GM18499 (cell line): ENCODE results near the gene PACSIN2.
"Not testable (repeated sequence)": the region's sequence is repeated elsewhere in the genome, so short reads cannot be mapped to it uniquely, and the experiment has no call there.

Experiments used
- ATAC-seq: cut with Tn5 transposase; IDR thresholded peaks from one replicate; pipeline ENCODE4 v1.9.1; 2021; ENCODE audit warnings: moderate number of reproducible peaks; ENCODE audit not compliant: insufficient read depth, unreplicated experiment

The PACSIN2 gene

GRCh38 chr22:42971473-42971860 lies 43.5 kb downstream of the PACSIN2 start:
- not testable (repeated sequence) for ATAC-seq

DNA sequence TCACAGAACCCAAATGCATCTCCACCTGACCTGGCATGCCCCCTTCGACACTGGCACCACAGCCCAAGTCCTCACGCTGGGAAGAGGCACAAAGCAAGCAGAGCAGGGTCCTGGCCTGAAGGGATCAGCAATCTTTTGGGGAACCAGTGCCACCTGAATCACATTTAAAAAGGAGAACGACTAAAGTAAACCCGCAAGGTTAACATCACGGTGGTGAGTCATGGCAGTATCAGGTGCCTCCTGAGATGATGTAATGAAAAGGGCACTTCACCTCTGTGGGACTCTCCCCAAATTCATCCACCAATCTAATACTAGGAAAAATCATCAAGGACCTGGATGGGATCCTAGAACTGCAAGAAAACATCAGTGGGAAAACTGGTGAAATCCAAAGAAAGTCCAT lies 44.9 kb downstream of the PACSIN2 start:
- ATAC-seq, result no peak

DNA sequence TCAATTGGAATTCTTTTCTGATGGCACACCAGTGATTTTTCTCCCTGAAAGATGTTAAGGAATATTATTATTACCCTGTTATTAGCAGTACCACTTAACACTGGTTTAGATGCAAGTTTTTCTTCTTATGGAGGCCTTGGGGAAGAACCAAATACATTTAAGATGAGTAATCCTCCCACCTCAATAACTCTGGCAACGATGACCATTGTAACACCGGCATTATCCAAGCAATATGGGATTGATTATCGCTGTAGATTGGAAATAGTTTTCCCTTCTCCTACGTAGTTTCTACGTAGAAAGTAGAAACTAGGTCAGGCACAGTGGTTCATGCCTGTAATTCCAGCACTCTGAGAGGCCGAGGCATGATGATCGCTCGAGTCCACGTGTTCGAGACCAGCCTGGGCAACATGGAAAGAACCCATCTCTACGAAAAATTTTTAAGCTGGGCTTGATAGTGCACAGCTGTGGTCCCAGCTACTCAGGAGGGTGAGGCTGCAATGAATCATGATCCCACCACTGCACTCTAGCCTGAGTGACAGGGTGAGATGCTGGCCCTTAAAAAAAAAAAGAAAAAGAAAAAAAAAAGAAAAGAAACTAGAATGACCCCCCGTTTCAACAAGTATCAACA lies 45.5 kb downstream of the PACSIN2 start:
- ATAC-seq, result no peak

DNA sequence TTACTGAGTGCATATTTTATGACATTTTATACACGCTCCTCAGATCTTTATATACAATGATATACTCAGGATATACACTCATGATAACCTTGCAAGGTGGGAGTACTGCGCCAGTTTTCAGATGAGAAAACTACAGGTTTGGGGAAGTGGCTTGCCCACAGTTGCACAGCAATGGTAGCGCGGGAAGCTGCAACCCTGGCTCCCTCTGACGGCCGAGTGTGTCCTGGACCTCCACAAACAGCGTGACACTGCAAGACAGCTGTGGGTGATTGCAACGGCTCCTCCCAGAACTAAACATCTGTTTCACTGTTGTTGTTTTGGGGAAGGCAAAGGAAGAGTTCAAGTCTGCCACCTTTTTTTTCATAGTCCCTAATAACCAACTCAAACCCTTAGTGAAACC lies 47.0 kb downstream of the PACSIN2 start:
- no peak for ATAC-seq

- ATAC-seq, result no peak
Measured at GRCh38 chr22:42967005-42967404, 47.9 kb downstream of the PACSIN2 start.

GRCh38 chr22:42966497-42966896 lies 48.5 kb downstream of the PACSIN2 start:
- no peak for ATAC-seq

DNA sequence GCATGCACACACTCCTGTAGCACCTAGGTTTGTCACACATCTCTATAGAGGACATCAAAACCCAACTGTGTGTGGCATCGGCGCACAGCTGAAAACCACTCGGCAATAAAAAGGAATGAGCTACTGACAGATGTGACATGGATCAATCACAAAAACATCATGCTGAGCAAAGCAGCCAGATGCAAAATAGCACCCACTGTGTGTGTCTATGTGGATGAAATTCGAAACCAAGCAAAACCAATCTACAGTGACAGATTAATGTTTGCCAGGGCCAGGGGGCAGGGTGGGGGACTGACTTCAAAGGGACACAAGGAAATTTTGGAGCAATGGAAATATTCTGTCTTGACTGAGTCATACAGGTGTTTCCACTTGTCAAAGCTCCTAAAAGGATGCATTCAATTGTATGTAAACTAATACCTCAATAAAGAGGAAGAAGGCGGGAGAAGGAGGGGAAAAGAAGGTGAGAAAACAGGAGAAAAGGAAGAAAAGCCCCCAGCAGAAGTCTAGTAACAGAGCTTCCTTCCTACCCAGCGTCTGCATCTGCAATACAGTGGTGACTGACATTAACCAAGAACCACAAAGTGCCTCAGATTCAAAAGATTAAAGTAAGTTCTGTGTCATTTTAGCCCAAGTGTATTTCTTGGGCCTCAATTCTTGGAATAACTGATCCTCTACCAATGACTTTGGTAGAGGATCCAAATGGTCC lies 49.8 kb downstream of the PACSIN2 start:
- ATAC-seq, result no peak

GRCh38 chr22:42963231-42963595 lies 51.7 kb downstream of the PACSIN2 start:
- no peak for ATAC-seq

DNA sequence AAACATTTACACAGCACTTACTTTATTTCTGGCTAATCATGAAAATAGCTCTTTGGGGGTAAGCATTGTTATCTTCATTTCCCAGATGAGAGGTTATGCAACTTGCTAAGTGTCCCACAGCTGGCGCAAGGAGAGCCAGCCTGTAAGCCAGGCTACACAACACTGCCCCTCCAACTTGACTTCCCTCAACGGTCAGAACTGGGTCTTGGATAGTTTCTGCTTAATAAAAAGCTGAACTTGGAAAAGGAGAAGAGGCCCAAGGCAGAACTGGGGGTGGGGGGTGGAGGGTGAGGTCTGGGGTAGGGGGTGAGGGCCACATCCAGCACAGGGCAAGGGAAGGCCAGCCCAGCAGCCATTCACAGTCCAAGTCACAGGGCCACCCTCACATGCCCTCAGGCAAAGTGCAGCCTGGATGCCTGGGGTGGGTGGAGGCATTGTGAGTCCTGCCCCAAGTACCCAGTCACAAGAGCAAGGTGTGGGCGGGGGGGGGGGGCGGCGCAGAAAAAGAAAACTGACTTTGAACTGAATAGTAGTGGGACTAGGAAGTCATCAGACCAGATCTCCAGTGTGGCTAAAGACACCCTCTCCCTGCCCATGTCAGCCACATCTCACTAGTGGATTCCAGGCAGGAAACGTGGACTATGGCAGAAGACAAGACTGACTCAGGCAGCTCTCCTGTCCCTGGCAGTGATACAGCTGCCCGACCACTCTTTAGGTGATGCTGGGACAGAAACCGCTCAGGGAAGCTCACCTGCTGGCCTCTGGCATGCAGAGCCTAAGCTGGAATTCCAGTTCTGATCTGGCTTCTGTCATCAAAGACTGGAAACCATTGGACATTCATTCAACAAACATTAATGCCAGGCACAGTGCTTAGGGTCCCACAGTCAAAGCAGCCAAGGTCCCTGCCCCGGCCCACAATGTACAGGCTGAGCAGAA lies 52.4 kb downstream of the PACSIN2 start:
- ATAC-seq, result no peak

- ATAC-seq, result no peak
Measured at GRCh38 chr22:42961810-42962209, 53.1 kb downstream of the PACSIN2 start.

DNA sequence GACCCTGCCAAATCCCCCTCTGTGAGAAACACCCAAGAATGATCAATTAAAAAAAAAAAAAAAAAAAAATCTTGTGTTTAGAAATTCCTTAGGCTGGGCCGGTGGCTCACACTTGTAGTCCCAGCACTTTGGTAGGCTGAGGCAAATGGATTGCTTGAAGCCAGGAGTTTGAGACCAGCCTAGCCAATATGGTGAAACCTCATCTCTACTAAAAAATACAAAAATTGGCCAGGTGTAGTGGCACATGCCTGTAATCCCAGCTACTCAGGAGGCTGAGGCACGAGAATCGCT lies 53.6 kb downstream of the PACSIN2 start:
- not testable (repeated sequence) for ATAC-seq

DNA sequence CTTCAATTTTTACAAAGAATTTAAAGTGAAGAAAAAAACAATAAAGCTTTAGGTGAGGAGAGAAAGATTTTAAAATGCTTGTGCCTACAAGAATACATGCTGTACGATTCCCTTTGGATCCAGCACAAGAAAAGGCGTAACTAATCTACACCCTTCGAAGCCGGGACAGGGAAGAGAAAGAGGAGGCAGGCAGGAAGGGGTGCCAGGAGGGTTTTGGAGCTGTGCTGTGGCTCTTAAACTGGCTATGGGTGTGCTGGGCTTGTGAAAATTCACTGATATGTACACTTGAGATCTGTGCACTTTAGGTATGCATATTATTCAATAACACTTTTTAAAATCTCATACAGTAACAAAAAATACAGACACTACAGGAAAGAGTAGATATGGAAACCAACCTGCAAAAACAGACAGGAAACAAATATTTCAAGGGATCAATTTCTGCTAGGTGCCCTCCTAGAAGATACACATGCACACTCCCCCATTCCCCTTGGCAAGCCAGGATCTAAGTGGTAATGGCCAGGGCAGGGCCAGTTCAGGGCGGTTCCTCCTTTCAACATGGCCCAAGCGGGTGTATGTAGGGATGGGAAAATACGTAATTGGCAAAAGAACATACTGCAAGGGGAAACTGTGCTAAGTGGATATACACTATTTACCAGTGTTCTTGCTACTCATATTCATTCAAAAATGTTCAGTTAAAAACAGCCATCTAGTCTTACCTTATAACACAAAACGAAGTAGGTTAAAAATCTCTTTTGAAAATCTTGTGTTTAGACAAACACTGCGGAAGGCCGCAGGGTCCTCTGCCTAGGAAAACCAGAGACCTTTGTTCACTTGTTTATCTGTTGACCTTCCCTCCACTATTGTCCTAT lies 54.2 kb downstream of the PACSIN2 start:
- no peak for ATAC-seq

DNA sequence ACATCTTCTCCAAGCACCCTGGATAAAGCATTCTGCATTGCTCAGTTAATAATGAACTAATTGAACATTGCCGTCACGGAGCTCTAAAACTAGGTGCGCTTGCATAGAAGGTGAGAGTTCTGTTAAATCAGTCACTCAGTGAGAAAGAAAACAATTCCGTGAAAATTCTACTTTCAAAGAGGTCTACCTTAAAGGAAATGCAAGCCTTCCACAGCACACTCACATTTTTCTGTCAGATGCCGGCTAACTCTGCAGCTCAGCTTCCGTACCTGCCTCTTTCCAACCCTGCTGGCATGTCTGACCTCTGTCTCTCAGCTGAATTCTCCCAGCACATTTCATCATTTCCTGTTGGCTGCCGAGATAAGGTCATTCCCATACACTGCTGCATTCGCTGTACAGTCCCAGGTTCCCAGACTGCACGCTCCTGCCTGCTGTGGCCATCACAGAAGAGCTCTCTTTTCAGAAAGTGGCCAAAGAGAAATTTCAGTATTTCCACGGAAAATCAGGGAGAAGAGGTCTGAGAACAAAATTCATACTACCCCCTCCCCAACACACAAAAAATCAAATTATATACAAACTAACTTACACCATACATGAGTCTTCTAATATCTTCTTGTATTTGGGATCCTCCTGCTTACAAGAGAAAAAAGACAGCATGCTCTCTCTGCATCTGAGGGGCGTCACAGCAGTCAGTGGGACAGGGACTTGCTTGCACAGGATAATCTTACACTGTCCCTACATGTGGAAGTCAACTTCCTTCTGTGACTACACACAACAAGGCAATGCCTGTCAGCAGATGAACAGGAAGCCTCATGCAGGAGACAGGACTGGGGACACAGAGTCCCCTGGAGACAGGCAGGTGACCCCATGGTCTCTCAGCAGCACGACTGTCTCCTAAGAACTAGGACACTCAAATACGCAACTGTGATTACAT lies 55.1 kb downstream of the PACSIN2 start:
- ATAC-seq, result no peak

- no peak for ATAC-seq
Measured at GRCh38 chr22:42958937-42959336, 56.0 kb downstream of the PACSIN2 start.

GRCh38 chr22:42957958-42958357 lies 57.0 kb downstream of the PACSIN2 start:
- no peak for ATAC-seq

DNA sequence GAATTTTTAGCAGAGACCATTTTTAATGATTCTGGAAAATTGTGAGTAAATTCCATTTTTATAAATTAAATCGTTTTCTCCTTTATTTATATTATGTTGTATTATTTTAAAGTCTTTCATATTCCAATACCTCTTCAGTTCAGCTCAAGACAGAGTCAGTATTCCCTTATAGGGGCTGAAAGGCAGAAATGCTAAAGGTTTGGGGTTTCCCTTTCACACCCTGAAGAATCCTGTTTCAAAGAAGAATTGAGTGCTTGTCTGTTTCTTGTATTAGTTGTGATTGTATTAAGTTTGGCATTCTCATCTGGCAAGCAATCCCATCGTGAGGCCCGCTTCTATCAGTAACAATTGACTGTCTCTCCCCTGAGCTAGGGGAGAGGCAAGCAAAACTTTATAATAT lies 57.4 kb downstream of the PACSIN2 start:
- no peak for ATAC-seq

GRCh38 chr22:42955848-42956247 lies 59.1 kb downstream of the PACSIN2 start:
- no peak for ATAC-seq

DNA sequence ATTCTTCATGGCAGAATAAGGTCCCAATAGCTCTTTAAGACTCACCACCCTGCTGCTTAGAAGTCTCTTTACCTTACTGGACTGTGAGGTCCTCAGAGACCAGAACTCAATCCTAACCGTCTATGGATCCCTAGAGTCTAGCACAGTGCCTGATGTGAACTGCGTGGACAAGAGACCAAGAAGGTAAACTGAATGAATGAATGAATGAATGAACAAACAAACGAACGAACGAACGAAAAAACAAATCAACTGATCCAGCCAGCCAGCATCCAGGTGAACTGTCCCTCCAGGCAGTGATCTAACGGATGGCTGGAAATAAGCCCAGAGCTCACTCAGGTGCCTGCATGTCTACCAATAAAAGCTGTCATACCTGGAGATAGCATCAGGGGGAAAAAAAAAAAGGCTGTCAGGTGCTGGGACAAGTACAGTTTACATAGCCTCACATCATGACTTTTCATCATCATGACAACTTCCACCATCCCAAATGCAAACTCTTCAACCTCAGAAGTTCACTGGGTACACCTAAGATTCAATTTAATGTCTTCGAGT lies 59.8 kb downstream of the PACSIN2 start:
- no peak for ATAC-seq

DNA sequence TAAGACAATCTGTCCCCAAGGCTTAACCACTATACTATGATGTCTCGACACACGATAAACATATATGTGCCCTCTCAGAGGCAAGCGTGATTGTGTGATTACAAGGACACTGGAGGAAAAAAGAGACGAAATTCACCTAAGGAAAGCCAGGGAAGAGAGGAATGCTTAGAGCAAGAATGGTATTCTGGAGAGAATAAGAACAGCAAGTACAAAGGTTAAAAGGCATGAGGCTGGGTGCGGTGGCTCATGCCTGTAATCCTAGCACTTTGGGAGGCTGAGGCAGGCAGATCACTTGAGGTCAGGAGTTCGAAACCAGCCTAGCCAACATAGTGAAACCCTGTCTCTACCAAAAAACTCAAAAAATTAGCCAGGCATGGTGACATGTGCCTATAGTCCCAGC lies 61.2 kb downstream of the PACSIN2 start:
- ATAC-seq, result not testable (repeated sequence)
